Ramos (cell line): Measurements from ENCODE around the gene ATG5.
"Not testable (repeated sequence)": the region's sequence is repeated elsewhere in the genome, so short reads cannot be mapped to it uniquely, and the experiment has no call there.

Source experiments
- in situ Hi-C: fragments of 300-500 bp; cut with MboI; formaldehyde crosslinking; loops from one replicate; pipeline ENCODE4 v1.14.3; 2022; ENCODE audit warnings: low sequenced_read_pairs; ENCODE audit not compliant: unreplicated experiment

The ATG5 gene

GRCh38 chr6:106316375-106316766 is 9.2 kb downstream of the ATG5 start:
- in situ Hi-C loops = no loop called here

GRCh38 chr6:106315765-106316374 is 9.7 kb downstream of the ATG5 start:
- in situ Hi-C loops = no loop called here

DNA sequence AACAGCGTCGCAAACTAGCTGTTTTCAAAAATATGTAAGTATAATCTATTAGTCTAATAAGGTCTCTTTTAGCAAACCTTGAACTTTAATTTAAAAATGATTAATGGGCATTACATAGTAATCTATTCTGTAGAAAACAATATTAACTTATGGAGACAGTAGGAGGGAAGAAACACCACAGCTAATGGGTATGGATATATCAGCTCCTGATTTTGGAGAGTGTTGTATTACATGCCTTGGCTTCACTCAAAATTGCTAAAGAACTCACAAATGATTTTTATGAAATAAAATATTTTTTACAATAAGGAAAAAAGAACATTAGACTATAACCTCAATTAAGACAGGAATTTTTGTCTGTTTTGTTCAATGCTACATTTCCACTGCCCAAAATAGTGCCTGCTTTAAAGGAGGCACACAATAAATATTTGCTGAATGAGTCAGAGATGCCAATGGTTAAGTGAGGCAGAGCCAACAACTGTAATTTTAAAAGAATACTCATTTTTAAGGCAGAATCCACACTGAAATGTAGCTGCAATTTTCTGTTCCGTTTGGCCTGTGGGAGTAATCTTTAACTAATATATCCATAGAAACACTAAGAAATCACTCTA is 15.7 kb downstream of the ATG5 start:
- in situ Hi-C loops = no loop called here

- in situ Hi-C loops = no loop called here
Measured at GRCh38 chr6:106308985-106309384, 16.6 kb downstream of the ATG5 start.

- in situ Hi-C loops = no loop called here
Measured at GRCh38 chr6:106305740-106306139, 19.8 kb downstream of the ATG5 start.

DNA sequence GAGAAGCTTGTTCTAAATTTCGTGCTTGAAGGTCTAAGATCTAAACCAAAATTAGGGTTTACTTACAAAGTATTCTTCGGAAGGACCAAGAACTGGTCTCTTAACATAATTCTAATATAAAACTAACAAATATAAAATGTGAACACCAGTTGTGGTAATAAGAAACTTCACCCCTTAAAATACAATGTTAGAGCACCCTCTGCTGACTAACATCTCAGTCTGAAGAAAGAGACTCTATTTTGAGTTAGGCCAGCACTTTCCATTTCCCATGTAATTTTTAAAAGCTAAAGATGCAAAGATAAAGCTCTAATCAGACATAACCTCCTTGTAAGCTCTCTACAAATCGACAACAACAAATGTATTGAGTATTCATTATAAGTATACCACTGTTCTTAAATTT is 24.6 kb downstream of the ATG5 start:
- in situ Hi-C loops = no loop called here

DNA sequence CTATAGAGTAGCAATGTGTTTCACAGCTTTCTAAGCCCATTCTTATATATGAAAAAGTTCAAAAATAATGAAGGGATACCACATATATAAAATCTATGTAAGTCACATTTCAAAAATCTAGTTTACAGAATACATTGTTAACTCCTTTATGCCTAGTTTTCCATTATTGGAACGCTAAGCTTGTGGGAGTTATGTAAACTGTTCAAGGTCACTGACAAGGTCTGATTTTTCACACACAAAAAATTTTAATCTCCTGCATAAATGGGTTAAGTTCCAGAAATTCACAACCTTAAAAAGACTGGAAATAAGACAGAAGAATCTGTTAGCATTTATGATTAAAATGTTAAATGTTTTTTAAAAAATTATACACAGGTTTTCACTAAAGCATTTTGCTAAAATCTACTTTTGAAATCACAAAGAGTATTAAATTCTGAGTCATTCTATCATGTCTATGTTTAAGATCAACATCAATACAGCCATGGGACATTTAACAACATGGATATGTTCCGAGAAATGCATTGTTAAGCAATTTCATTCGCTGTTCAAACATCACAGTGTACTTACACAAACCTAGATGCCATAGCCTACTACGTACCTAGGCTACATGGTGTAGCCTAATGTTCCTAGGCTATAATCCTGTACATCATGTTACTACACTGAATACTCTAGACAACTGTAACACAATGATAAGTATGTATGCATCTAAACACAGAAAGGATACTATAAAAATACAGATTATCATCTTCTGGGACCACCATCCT is 25.4 kb downstream of the ATG5 start:
- in situ Hi-C loops = no loop called here

- in situ Hi-C loops = no loop called here
Measured at GRCh38 chr6:106293116-106293515, 32.4 kb downstream of the ATG5 start.

DNA sequence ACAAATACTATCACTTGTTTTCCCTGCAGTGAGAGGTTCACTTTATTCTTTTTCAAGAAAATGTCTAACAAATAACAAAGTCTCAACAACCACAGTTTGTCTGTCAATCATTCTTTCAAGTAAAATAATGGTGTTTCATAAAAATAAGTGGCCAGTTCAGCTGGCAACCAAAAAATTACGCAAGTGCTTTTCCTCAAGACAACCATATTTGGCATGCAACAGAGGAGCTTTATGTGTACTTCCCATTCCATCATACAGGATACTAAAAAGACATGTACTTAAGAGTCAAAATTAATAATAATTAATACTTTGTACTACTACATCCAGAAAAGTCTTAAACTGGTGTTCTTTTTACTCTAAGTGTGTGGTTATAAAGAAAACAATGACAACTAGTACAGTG is 34.6 kb downstream of the ATG5 start:
- in situ Hi-C loops = no loop called here

GRCh38 chr6:106290032-106290431 is 35.5 kb downstream of the ATG5 start:
- in situ Hi-C loops = no loop called here

DNA sequence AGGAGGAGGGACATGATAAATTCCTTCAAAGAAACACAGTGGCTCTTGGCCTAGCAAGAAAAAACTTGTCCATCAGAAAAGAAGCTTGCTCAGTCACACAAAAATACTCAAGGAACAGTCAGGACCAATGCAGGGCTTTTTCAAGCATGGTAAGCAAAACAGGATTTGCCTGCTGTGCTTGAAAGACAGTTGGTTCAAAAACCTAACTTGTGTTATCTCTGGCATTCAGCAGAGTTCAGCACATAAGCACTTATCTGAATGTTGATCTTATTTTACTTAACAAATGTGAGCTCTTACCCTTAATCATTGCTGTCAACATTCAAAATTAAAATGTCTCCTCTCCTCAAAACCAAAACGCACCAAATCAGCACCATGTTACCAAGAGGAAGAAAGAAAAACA is 38.3 kb downstream of the ATG5 start:
- in situ Hi-C loops = no loop called here

DNA sequence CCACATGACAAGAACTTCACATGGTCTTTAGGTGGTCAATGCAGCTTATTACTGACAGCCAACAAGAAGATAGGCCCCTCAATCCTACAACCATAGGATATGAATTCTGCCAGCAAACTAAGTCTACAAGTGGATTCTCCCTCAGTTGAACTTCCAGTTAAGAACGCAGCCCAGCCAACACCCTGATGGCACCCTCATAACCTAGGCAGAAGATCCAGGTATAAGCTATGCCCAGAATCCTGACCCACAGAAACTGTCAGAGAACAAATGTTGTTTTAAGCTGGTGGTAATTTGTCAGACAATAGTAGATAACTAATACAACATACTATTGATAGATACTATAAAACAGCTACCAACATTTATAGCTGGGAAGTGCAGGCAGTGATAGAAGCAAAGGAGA is 38.8 kb downstream of the ATG5 start:
- in situ Hi-C loops = no loop called here

- in situ Hi-C loops = no loop called here
Measured at GRCh38 chr6:106283481-106283880, 42.1 kb downstream of the ATG5 start.

GRCh38 chr6:106281661-106282060 is 43.9 kb downstream of the ATG5 start:
- in situ Hi-C loops = no loop called here

DNA sequence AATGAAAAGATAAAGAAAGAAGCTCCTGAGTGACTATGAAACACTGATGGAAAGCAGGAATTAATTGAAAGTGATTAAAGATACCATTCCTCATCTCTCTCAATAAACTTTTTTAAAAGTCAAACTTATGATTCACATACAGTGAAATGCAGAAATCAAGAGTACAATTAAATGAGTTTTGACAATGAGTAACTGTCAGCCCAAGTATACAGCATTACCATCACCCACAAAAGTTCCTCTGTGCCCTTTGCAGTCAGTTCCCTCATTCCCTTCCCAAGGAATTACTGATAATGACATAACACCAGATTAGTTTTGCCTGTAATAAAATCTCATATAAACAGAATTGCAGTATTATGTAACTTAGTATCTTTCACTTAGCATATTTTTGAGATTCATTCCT is 44.5 kb downstream of the ATG5 start:
- in situ Hi-C loops = no loop called here

DNA sequence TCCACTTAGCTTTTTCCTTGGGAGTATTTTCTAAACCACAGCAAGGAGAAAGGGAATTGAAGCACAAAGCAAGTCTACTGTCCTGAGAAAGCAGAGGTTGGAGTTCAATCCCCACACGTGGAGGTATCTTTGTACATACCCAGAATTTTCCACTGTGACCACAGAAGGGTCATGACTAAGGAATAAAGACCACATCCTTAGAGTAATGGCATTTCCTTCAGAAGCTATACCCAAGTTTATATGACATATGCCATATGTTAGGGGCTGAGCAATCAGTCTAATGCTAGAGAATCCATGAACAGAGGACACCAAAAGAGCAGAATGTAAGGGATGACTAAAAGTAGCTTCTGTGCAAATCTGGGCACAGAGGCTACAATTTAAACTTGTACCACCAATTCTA is 46.4 kb downstream of the ATG5 start:
- in situ Hi-C loops = no loop called here

GRCh38 chr6:106275692-106276091 is 49.9 kb downstream of the ATG5 start:
- in situ Hi-C loops = no loop called here

DNA sequence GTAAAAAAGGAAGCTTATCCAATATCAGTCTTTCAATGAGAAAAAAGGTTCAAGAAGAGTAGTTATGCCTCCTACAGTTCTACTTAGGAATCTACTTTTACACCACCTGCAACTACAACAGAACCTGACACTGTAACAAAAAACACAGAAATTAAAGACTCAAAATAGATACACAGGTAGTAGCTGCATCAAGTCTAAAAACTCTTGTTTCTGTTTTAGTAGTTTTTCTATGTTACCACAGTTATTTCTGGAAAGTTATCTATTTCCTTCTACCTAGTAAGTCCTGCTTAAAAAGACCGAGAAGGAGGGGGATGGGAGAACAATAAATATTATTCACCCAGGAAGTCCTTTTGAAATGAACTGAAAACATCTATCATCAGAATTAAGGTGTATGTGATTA is 52.5 kb downstream of the ATG5 start:
- in situ Hi-C loops = no loop called here

DNA sequence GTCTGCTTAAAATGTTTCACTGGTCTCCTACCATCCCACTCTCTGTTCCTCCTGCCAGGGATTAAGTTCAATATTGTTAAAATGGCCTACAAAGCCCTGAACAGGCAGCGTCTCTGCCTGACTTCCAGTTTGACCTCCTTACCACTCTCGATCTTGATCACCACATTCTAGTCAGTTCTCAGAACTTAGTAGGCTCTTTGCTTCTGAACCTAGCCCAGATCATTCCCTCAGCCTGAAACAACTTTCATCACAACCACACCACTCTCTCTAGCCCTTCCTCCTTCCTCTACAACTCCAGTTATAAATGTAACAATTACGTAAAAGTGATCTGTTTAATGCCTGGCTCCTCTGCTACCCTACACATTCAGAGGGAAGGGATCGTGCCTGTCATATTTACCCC is 53.3 kb downstream of the ATG5 start:
- in situ Hi-C loops = no loop called here

GRCh38 chr6:106270414-106270813 is 55.1 kb downstream of the ATG5 start:
- in situ Hi-C loops = no loop called here

DNA sequence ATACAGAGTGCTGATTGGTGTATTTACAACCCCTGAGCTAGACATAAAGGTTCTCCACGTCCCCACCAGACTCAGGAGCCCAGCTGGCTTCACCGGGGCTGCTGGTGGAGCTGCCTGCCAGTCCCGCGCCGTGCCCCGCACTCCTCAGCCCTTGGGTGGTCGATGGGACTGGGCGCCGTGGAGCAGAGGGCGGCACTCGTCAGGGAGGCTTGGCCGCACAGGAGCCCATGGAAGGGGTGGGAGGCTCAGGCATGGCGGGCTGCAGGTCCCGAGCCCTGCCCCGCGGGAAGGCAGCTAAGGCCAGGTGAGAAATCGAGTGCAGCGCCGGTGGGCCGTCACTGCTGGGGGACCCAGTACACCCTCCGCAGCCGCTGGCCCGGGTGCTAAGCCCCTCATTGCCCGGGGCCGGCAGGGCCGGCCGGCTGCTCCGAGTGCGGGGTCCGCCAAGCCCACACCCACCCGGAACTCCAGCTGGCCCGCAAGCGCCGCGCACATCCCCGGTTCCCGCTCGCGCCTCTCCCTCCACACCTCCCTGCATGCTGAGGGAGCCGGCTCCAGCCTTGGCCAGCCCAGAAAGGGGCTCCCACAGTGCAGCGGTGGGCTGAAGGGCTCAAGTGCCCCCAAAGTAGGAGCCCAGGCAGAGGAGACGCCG is 56.2 kb downstream of the ATG5 start:
- in situ Hi-C loops = not testable (repeated sequence)
